Lung (tissue), 12 donors: ENCODE results near the gene AUNIP. TPM values are rescaled to one million over a fixed set of nuclear protein-coding genes. Genes with fewer than 3 reads are reported as not detected.
"Not testable (repeated sequence)": the region's sequence is repeated elsewhere in the genome, so short reads cannot be mapped to it uniquely, and the experiment has no call there.

ENCODE experiments used
- ATAC-seq: fragments of 200-7000 bp; cut with Tn5 transposase; one replicate; pipeline ENCODE4 v1.9.1; 2020; ENCODE audit warnings: moderate number of reproducible peaks; ENCODE audit not compliant: insufficient read depth, low FRiP score
- DNase-seq, 3 donors: peaks; one replicate each; pipeline ENCODE4 v3.0.0-alpha.2; 2013 to 2017
- H3K27ac ChIP-seq, 2 donors: one replicate each; pipeline ENCODE4 v1.5.1; 2013; ENCODE audit warnings: mild to moderate bottlenecking in 2 of 2, moderate library complexity in 2 of 2, control low read depth in 1 of 2, inconsistent platforms in 1 of 2, low read depth in 1 of 2, low read length in 1 of 2
- H3K27me3 ChIP-seq, 3 donors: one replicate each; pipeline ENCODE4 v1.5.1; 2013; ENCODE audit warnings: low read length in 2 of 3; ENCODE audit not compliant: control insufficient read depth in 3 of 3, insufficient read depth in 3 of 3
- H3K36me3 ChIP-seq, 4 donors: one replicate each; pipeline ENCODE4 v1.5.1; 2013; ENCODE audit warnings: low read length in 4 of 4, mild to moderate bottlenecking in 1 of 4, moderate library complexity in 1 of 4; ENCODE audit not compliant: control insufficient read depth in 4 of 4, insufficient read depth in 4 of 4
- H3K4me1 ChIP-seq, 5 donors: one replicate each; pipeline ENCODE4 v1.5.1; 2013; ENCODE audit warnings: low read length in 5 of 5, mild to moderate bottlenecking in 2 of 5, moderate library complexity in 1 of 5; ENCODE audit not compliant: control insufficient read depth in 5 of 5, insufficient read depth in 5 of 5
- H3K4me3 ChIP-seq: one replicate; pipeline ENCODE4 v1.5.1; 2013; ENCODE audit warnings: mild to moderate bottlenecking, control low read depth, moderate library complexity
- H3K9ac ChIP-seq, 2 donors: one replicate each; pipeline ENCODE4 v1.5.1; 2013; ENCODE audit warnings: low read length in 2 of 2, control low read depth in 1 of 2; ENCODE audit not compliant: insufficient read depth in 1 of 2
- H3K9me3 ChIP-seq, 4 donors: one replicate each; pipeline ENCODE4 v1.5.1; 2013; ENCODE audit warnings: low read length in 3 of 4, mild to moderate bottlenecking in 1 of 4, moderate library complexity in 1 of 4; ENCODE audit not compliant: control insufficient read depth in 4 of 4, insufficient read depth in 3 of 4
- CTCF ChIP-seq: IDR thresholded peaks from 2 replicates; pipeline ENCODE4 v1.5.1; 2012; ENCODE audit warnings: mild to moderate bottlenecking; ENCODE audit errors: control extremely low read depth, extremely low read depth
- WGBS, 2 donors: extraction: QIAGEN DNeasy Blood & Tissue Kit; methylation state at CpG; one replicate each; pipeline ENCODE4 v1.1.7; 2013; 5-methylcytosine and 5-hydroxymethylcytosine counted together
- polyA plus RNA-seq, 2 donors: library from polyadenylated mRNA; stranded (reverse); fragments of 200-250 nt; gene quantifications; one replicate each; pipeline ENCODE4 v1.2.1, GENCODE V29; 2013
- total RNA-seq, 2 donors: library from RNA; depleted of rRNA in 1 of 2; stranded (reverse); fragments of >200 nt in 1 of 2; gene quantifications; one replicate each; pipeline ENCODE4 v1.2.1, GENCODE V29; 2014 to 2021
- donor health status: control.
- donor health status: control.
- donor health status: Bipolar disorder and iron deficiency.
- donor health status: healthy.
- donor health status: DM: yes; HTN: yes; CAD: no.

The AUNIP gene
- total and polyA plus RNA-seq, 4 donors = 0.21 to 1.1 (median 0.29) TPM

- H3K4me3 ChIP-seq = no peak overlapping the region
- ATAC-seq (no peak), DNase-seq (no peak)
- no peak overlapping the region for H3K27ac ChIP-seq
- H3K27me3 ChIP-seq = no peaks in the 10 kb centered on the region
- H3K9ac ChIP-seq = no peak overlapping the region
- H3K4me1 ChIP-seq = no peaks in the 10 kb centered on the region
- no peaks in the 10 kb centered on the region for H3K9me3 ChIP-seq
- no peaks in the 10 kb centered on the region for H3K36me3 ChIP-seq
- 95 to 97% methylated on average over 3 of the region's 3 CpGs for WGBS, 2 donors
- no peak for TF ChIP-seq CTCF
Measured at GRCh38 chr1:25844536-25845337, 14.5 kb downstream of the AUNIP start.

GRCh38 chr1:25843483-25843882 is 15.8 kb downstream of the AUNIP start:
- no peak for DNase-seq
- Histone ChIP-seq H3K27ac (no peak overlapping the region), H3K9me3 (no peaks in the 10 kb centered on the region), H3K4me3 (no peak overlapping the region), H3K27me3 (no peaks in the 10 kb centered on the region), H3K36me3 (no peaks in the 10 kb centered on the region), H3K9ac (no peak overlapping the region), H3K4me1 (no peaks in the 10 kb centered on the region)
- no peak for TF ChIP-seq CTCF
- ATAC-seq = no peak
- 82 to 84% methylated on average over 3 of the region's 3 CpGs for WGBS, 2 donors

- WGBS, 2 donors = 98% methylated on average over 4 of the region's 4 CpGs
- H3K4me3 ChIP-seq, H3K4me1 ChIP-seq, ATAC-seq, H3K27ac ChIP-seq, H3K9me3 ChIP-seq, H3K9ac ChIP-seq, H3K27me3 ChIP-seq, DNase-seq, H3K36me3 ChIP-seq: not testable (repeated sequence)
Measured at GRCh38 chr1:25839808-25840207, 19.4 kb downstream of the AUNIP start.

- peak in 2 of 3 donors; percentile 15 to 38 for DNase-seq
Measured at GRCh38 chr1:25837262-25837875, 21.9 kb downstream of the AUNIP start.

More at GRCh38 chr1:25837262-25837875, 21.9 kb downstream of the AUNIP start:
- Histone ChIP-seq H3K4me3 (no peak overlapping the region), H3K27me3 (no peaks in the 10 kb centered on the region), H3K27ac (no peak overlapping the region), H3K4me1 (peaks cover 0 to 3% (median 0%) of the 10 kb centered on the region in 5 donors), H3K36me3 (peaks cover 7 to 14% (median 10%) of the 10 kb centered on the region in 4 donors), H3K9ac (no peak overlapping the region), H3K9me3 (no peaks in the 10 kb centered on the region)
- 87 to 94% methylated on average over 1 of the region's 1 CpG for WGBS, 2 donors
- no peak for ATAC-seq
- no peak for TF ChIP-seq CTCF
